C4-2B (cell line): Measurements from ENCODE around the gene CES2.

ENCODE experiments used
- CTCF ChIP-seq: fragments of 450-650 bp; conservative IDR thresholded peaks from 2 replicates; pipeline ENCODE4 v1.5.1; 2017; ENCODE audit warnings: mild to moderate bottlenecking
- ZFX ChIP-seq: fragments of 450-650 bp; IDR thresholded peaks from 2 replicates; pipeline ENCODE4 v1.6.1; 2017

GRCh38 chr16:66961065-66961744, 25.9 kb downstream of the CES2 start, which contains the start of gene CES3:
- TF ChIP-seq CTCF = peak; percentile 90
- no peak for TF ChIP-seq ZFX
